H4 (cell line): ENCODE data around the gene ARGLU1. TPM values are rescaled to one million over a fixed set of nuclear protein-coding genes. Genes with fewer than 3 reads are reported as not detected.
A peak's percentile ranks its signal among the peaks of the same experiment; 100 is the strongest.

Experiments used
- DNase-seq: peaks from one replicate; pipeline ENCODE4 v3.0.0-alpha.2; 2015; ENCODE audit warnings: low spot score
- total RNA-seq: library from RNA; depleted of rRNA; stranded (reverse); fragments of >200 nt; shearing (Covaris generic); gene quantifications from 2 replicates; pipeline ENCODE4 v1.2.3, GENCODE V29; 2014; rRNA removed

ARGLU1 gene
- total RNA-seq, 1 experiment from 2014 or later: 16.2 TPM

GRCh38 chr13:106503730-106504453, 64.0 kb downstream of the ARGLU1 start:
- no peak for DNase-seq

- DNase-seq: no peak
Measured at GRCh38 chr13:106503272-106503671, 64.7 kb downstream of the ARGLU1 start.

GRCh38 chr13:106500445-106500844, 67.5 kb downstream of the ARGLU1 start:
- no peak for DNase-seq

DNA sequence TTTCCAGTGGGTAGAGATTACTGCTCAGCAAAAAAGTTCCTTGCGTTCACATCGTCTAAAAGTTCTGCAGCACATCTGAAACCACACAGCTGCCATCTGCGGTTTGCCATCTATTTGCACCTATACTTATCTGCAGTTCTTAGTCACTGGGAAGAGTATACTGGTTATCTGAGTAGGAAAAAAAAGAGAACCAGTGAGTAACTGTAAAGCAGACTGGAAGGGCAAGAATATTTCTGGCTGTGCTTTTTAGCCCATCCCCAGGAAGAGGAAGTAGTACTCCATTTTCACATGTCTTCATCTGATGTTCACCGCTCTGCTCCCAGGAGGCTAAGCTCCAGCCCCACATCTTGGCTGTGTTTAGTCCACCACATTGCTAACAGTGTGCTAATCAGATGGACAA, 68.0 kb downstream of the ARGLU1 start:
- peak; percentile 24 for DNase-seq

GRCh38 chr13:106499113-106499512, 68.8 kb downstream of the ARGLU1 start:
- DNase-seq: peak; percentile 15

DNA sequence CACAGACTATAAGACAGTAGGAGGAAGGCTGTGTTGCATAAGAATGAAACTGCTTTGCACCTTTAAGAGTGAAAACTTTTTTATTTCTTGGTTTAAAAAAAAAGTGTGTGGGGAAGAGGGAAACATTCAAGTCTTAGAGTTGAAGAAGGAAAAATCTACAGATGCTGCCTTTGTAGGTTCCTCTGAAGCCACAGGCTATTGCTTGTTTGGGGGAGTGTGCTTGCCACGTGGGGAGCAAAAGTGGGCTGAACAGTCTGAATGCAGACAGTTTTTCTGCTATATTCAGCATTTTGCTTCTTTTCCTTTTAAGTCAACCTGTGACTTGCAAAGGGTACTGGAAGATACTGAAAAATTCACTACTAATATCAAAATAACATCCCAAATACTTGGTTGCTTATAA, 69.4 kb downstream of the ARGLU1 start:
- no peak for DNase-seq

DNA sequence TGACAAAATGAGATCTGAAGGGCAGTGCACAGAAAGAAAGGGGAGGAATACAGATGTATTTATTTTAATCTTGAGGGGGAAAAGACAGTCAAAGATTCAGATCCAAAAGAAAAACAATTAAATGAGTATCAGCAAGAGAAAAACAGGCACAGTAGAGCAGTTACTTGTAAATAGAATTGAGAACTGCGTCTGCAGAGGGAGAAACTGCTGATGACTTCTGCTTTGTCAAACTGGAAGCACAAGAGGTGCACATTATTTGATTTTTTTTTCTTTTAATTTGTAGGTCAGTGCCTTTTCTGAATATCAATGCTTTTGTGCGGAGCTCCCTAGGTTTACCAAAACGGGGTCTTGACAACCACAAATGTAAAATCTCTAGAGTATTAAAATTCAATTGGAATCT, 69.8 kb downstream of the ARGLU1 start:
- no peak for DNase-seq

- no peak for DNase-seq
Measured at GRCh38 chr13:106497079-106497478, 70.9 kb downstream of the ARGLU1 start.

- no peak for DNase-seq
Measured at GRCh38 chr13:106496072-106496997, 71.6 kb downstream of the ARGLU1 start.

DNA sequence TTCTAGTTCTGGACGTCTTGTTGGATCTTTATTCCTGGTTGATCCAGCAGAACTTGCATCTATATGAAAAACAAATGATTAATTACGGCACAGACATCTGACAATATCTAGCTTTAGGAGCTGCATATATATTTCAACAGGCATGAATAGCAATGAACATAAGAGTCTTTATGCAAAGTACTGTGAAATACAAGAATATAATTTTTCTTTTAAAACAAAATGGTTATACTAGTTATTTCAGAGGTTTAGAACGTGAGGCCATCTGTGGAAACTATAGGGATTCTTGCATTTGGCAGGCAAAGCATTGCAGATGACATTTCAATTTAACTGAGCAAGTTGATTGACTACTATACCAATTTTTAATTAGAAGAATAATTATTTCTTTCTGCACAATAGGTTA, 73.0 kb downstream of the ARGLU1 start:
- no peak for DNase-seq

- no peak for DNase-seq
Measured at GRCh38 chr13:106494506-106494905, 73.4 kb downstream of the ARGLU1 start.

DNA sequence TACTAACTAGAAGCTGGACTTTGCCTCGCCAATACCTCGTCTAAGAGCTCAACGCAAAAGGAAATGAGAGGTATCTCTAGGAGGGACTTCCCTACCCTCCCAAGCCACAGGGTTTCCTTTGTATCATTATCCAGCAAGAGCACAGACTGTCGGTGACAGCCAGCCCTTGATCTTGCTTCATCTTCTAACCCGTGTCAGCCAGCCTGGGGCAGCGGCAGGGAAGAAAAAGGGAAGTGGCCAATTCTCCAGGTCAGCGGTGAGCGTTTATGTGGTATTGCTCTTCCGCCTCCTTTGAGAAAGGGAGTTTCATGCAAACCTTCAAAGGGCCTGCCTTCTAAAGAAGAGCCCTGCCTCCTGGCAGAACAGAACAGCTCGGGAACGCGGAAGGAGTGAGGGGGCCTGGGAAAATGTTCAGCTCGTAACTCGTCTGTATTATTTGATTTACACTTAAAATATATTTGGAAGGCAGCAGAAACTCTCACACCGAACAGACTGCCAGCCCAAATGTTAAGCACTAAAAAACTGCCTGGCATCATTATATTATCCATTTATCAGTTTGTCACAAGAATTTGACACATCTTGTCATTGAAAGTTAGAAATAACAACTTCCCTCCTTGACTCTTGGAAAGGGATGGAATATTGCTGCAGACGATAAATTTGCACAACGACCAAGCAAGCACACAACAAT, 74.3 kb downstream of the ARGLU1 start:
- no peak for DNase-seq

DNA sequence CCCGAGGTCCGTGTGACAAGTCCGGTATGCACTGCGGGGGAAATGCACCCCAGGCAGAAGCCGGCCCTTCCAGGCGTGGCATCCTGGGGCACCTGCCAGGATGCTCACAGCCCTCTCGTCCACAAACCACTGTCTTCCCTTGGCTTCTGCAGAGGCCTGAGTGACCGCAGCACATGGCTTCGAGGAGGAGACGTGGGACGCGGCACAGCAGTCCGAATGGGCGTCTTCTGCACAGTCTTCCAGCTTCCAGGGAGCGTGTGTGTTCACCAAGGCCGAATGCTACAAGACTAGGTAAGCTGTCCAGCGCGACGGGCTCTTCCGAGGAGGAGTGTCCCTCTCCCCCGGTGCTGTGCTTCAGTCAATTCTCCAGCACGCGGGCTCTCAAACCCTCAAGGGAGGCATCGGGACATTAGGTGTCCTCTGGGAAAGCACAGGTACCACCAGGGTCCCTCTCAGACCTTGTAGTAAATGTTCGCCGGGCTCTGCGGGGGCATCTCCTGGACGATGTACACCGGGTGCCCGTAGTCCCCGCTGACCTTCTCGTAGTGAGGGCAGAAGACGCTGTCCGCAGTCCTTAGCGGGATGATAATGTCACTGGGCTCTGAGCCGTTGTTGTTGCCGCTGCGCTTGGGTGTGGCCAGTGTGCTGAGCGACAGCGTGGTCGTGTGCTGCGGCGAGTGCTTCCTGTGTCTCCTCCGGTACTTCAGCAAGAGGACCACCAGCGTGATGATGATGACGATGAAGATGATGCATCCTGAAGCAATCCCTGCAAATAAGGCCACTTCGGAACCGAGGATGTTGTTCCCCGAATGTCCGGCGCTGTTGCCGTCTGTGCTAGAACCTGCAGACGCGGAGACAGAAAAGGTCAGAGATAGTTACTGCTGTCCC, 75.1 kb downstream of the ARGLU1 start:
- DNase-seq: no peak

- no peak for DNase-seq
Measured at GRCh38 chr13:106491928-106492587, 75.9 kb downstream of the ARGLU1 start.

Other genes with a start within 250 kb of the ARGLU1 start
- 6.7 and 8.0 TPM in 2 replicates for gene EFNB2, start 32.5 kb downstream of the ARGLU1 start, total RNA-seq